GM23248 (cell line): ENCODE measurements around the gene ANKRD9. TPM values are rescaled to one million over a fixed set of nuclear protein-coding genes. Genes with fewer than 3 reads are reported as not detected.

Source experiments
- DNase-seq: peaks from one replicate; pipeline ENCODE4 v3.0.0-alpha.2; 2015
- H2AFZ ChIP-seq: fragments of 200-600 bp; sonication (generic); 2 replicates; pipeline ENCODE4 v1.6.1; 2016; ENCODE audit warnings: antibody characterized with exemption
- H3F3A ChIP-seq: fragments of 200-600 bp; sonication (generic); 2 replicates; pipeline ENCODE4 v1.6.1; 2016; ENCODE audit warnings: mild to moderate bottlenecking, antibody characterized with exemption, mixed run types; ENCODE audit not compliant: insufficient read depth
- H3K27ac ChIP-seq: fragments of 200-600 bp; sonication (generic); 2 replicates; pipeline ENCODE4 v1.5.1; 2016; ENCODE audit warnings: mild to moderate bottlenecking
- H3K27me3 ChIP-seq: fragments of 200-600 bp; sonication (generic); replicated peaks from 2 replicates; pipeline ENCODE4 v1.6.1; 2016; ENCODE audit warnings: mild to moderate bottlenecking; ENCODE audit not compliant: insufficient read depth
- H3K36me3 ChIP-seq: fragments of 200-600 bp; sonication (generic); 2 replicates; pipeline ENCODE4 v1.6.1; 2016; ENCODE audit warnings: low read depth, mild to moderate bottlenecking
- H3K4me1 ChIP-seq: fragments of 200-600 bp; sonication (generic); 2 replicates; pipeline ENCODE4 v1.6.1; 2016; ENCODE audit warnings: mild to moderate bottlenecking; ENCODE audit not compliant: insufficient read depth
- H3K4me2 ChIP-seq: fragments of 200-600 bp; sonication (generic); one replicate; pipeline ENCODE4 v1.6.1; 2016; ENCODE audit warnings: mild to moderate bottlenecking; ENCODE audit not compliant: unreplicated experiment
- H3K4me3 ChIP-seq: fragments of 200-600 bp; sonication (generic); 2 replicates; pipeline ENCODE4 v1.5.1; 2016; ENCODE audit warnings: mild to moderate bottlenecking
- H3K79me2 ChIP-seq: fragments of 200-600 bp; sonication (generic); 2 replicates; pipeline ENCODE4 v1.6.1; 2016; ENCODE audit warnings: mild to moderate bottlenecking; ENCODE audit not compliant: insufficient read depth
- H3K9ac ChIP-seq: fragments of 200-600 bp; sonication (generic); 2 replicates; pipeline ENCODE4 v1.6.1; 2016; ENCODE audit warnings: mild to moderate bottlenecking
- H3K9me2 ChIP-seq: fragments of 200-600 bp; sonication (generic); 2 replicates; pipeline ENCODE4 v1.6.1; 2016; ENCODE audit warnings: mixed run types, mild to moderate bottlenecking, moderate library complexity; ENCODE audit not compliant: insufficient read depth
- H3K9me3 ChIP-seq: fragments of 200-600 bp; sonication (generic); one replicate; pipeline ENCODE4 v1.6.1; 2017; ENCODE audit warnings: low read depth
- H4K20me1 ChIP-seq: fragments of 200-600 bp; sonication (generic); 2 replicates; pipeline ENCODE4 v1.6.0; 2016; ENCODE audit not compliant: insufficient read depth
- EZH2 ChIP-seq: fragments of 200-600 bp; sonication (generic); IDR thresholded peaks from 2 replicates; pipeline ENCODE4 v1.6.1; 2018; ENCODE audit warnings: antibody characterized with exemption, mild to moderate bottlenecking; ENCODE audit not compliant: insufficient read depth, poor library complexity, severe bottlenecking
- EZH2phosphoT487 ChIP-seq: fragments of 200-600 bp; sonication (generic); IDR thresholded peaks from 2 replicates; pipeline ENCODE4 v1.6.1; 2018; ENCODE audit warnings: antibody characterized with exemption, moderate library complexity, mild to moderate bottlenecking, low read depth; ENCODE audit not compliant: insufficient read depth
- WGBS, 2 experiments: methylation state at CpG; one replicate each; pipeline ENCODE4 v1.1.6; 2015 to 2017; ENCODE audit warnings: low lambda C conversion rate in 2 of 2, low coverage in 1 of 2; ENCODE audit errors: missing lambda C conversion rate in 2 of 2; 5-methylcytosine and 5-hydroxymethylcytosine counted together
- in situ Hi-C: fragments of 300-500 bp; cut with MboI; formaldehyde crosslinking; loops from 2 replicates; pipeline ENCODE4 v1.15.0; 2020
- polyA plus RNA-seq: library from polyadenylated mRNA; unstranded; fragments of >200 nt; fragmentation: Nextera tagmentation; extraction: Ambion mirVana; gene quantifications from 2 replicates; pipeline ENCODE4 v1.2.1, GENCODE V29; 2016
- total RNA-seq: library from RNA; depleted of rRNA; stranded (reverse); fragments of >200 nt; shearing (Covaris generic); gene quantifications from 2 replicates; pipeline ENCODE4 v1.2.3, GENCODE V29; 2014

ANKRD9 gene
- total and polyA plus RNA-seq, 2 experiments from 2014 or later: 2.3 to 14.9 TPM

- Histone ChIP-seq H3K27ac (no peak overlapping the region), H3K36me3 (no peaks in the 10 kb centered on the region), H3K4me3 (no peak overlapping the region), H3F3A (no peaks in the 10 kb centered on the region), H3K4me1 (no peaks in the 10 kb centered on the region), H3K4me2 (no peak overlapping the region), H3K9me2 (no peaks in the 10 kb centered on the region), H4K20me1 (no peaks in the 10 kb centered on the region), H3K27me3 (no peaks in the 10 kb centered on the region), H3K9ac (no peak overlapping the region), H3K9me3 (no peaks in the 10 kb centered on the region), H2AFZ (no peak overlapping the region), H3K79me2 (no peaks in the 10 kb centered on the region)
- DNase-seq: no peak
- in situ Hi-C loops: no loop called here
- no peak for TF ChIP-seq EZH2
- TF ChIP-seq EZH2phosphoT487: no peak
- WGBS, 2 experiments: 74 to 82% methylated on average over 8 of the region's 8 CpGs
These were observed 8.6 kb upstream of the ANKRD9 start for GRCh38 chr14:102518063-102518648.

- H3K4me1 ChIP-seq: no peaks in the 10 kb centered on the region
- H3K36me3 ChIP-seq: no peaks in the 10 kb centered on the region
- H3K4me2 ChIP-seq: peak overlapping the region; percentile 77
- H3K9ac ChIP-seq: peak overlapping the region; percentile 85
- no peaks in the 10 kb centered on the region for H3F3A ChIP-seq
- no peaks in the 10 kb centered on the region for H3K9me2 ChIP-seq
- H2AFZ ChIP-seq: peak overlapping the region; percentile 95
- no peak overlapping the region for H3K27ac ChIP-seq
- H3K9me3 ChIP-seq: no peaks in the 10 kb centered on the region
- DNase-seq: peak; percentile 30
- H4K20me1 ChIP-seq: no peaks in the 10 kb centered on the region
- peak overlapping the region; percentile 77 for H3K4me3 ChIP-seq
- TF ChIP-seq EZH2 (no peak), EZH2phosphoT487 (no peak)
- H3K27me3 ChIP-seq: no peaks in the 10 kb centered on the region
- in situ Hi-C loops: no loop called here
- WGBS, 2 experiments: 28 to 44% methylated on average over 21 to 22 of the region's 37 CpGs
- no peaks in the 10 kb centered on the region for H3K79me2 ChIP-seq
These were observed 8.0 kb upstream of the ANKRD9 start for GRCh38 chr14:102517392-102518062.

- H3K4me2 ChIP-seq: peak overlapping the region; percentile 77
- H3K27ac ChIP-seq: no peak overlapping the region
- 2% methylated on average over 41 to 43 of the region's 95 CpGs for WGBS, 2 experiments
- H3K9me2 ChIP-seq: no peaks in the 10 kb centered on the region
- H3K4me1 ChIP-seq: no peaks in the 10 kb centered on the region
- DNase-seq: peak; percentile 55
- H3K36me3 ChIP-seq: no peaks in the 10 kb centered on the region
- in situ Hi-C loops: no loop called here
- peak overlapping the region; percentile 77 for H3K4me3 ChIP-seq
- H3F3A ChIP-seq: no peaks in the 10 kb centered on the region
- H2AFZ ChIP-seq: peak overlapping the region; percentile 95
- H3K79me2 ChIP-seq: no peaks in the 10 kb centered on the region
- TF ChIP-seq EZH2phosphoT487: no peak
- TF ChIP-seq EZH2: no peak
- H3K9me3 ChIP-seq: no peaks in the 10 kb centered on the region
- H3K27me3 ChIP-seq: no peaks in the 10 kb centered on the region
- H4K20me1 ChIP-seq: no peaks in the 10 kb centered on the region
- H3K9ac ChIP-seq: peak overlapping the region; percentile 85
These were observed 7.2 kb upstream of the ANKRD9 start for GRCh38 chr14:102516531-102517391.

GRCh38 chr14:102514987-102515733 lies 5.6 kb upstream of the ANKRD9 start:
- H3K9me3 ChIP-seq: no peaks in the 10 kb centered on the region
- H3K9me2 ChIP-seq: no peaks in the 10 kb centered on the region
- no peaks in the 10 kb centered on the region for H3K36me3 ChIP-seq
- H3F3A ChIP-seq: no peaks in the 10 kb centered on the region
- no peak overlapping the region for H2AFZ ChIP-seq
- 74 to 76% methylated on average over 12 of the region's 12 CpGs for WGBS, 2 experiments
- H3K27ac ChIP-seq: no peak overlapping the region
- in situ Hi-C loops: no loop called here
- H4K20me1 ChIP-seq: no peaks in the 10 kb centered on the region
- H3K4me3 ChIP-seq: no peak overlapping the region
- H3K4me1 ChIP-seq: no peaks in the 10 kb centered on the region
- H3K9ac ChIP-seq: no peak overlapping the region
- H3K27me3 ChIP-seq: no peaks in the 10 kb centered on the region
- no peaks in the 10 kb centered on the region for H3K79me2 ChIP-seq
- no peak overlapping the region for H3K4me2 ChIP-seq
- no peak for DNase-seq
- TF ChIP-seq EZH2 (no peak), EZH2phosphoT487 (no peak)
